Panc1 (cell line): Measurements from ENCODE around the gene MACROD2. TPM values are rescaled to one million over a fixed set of nuclear protein-coding genes. Genes with fewer than 3 reads are reported as not detected.

Experiments
- ATAC-seq: fragments of 200-7000 bp; cut with Tn5 transposase; 2 replicates; pipeline ENCODE4 v1.9.1; 2020; ENCODE audit warnings: mild to moderate bottlenecking, moderate library complexity
- BruUV-seq: library from RNA; stranded (reverse); fragments of 400-500 nt; replicated peaks from 2 replicates; lab custom pipeline; 2021; lab: Mats Ljungman, UMichigan
- CTCF ChIA-PET: fragments of 300-600 bp; sonication (Branson Sonifier 250); formaldehyde crosslinking; loops from one replicate; lab custom pipeline; 2022; ENCODE audit warnings: antibody characterized with exemption; lab: Charles Lee
- POLR2A ChIA-PET: fragments of 300-600 bp; sonication (Branson Sonifier 250); formaldehyde crosslinking; loops from one replicate; lab custom pipeline; 2022; ENCODE audit warnings: antibody characterized with exemption; lab: Charles Lee
- DNase-seq: peaks from one replicate; pipeline ENCODE4 v3.0.0-alpha.2; 2010; ENCODE audit warnings: low read depth, low spot score
- H3K27ac ChIP-seq: 2 replicates; pipeline ENCODE4 v1.5.1; 2011; ENCODE audit warnings: mild to moderate bottlenecking, low read length, inconsistent platforms
- H3K27me3 ChIP-seq: fragments of 200-500 bp; sonication (Bioruptor generic); 2 replicates; pipeline ENCODE4 v1.6.0; 2014; ENCODE audit warnings: low read length, inconsistent platforms; ENCODE audit not compliant: control insufficient read depth, insufficient read depth
- H3K36me3 ChIP-seq: fragments of 200-500 bp; sonication (Bioruptor generic); 2 replicates; pipeline ENCODE4 v1.5.1; 2014; ENCODE audit warnings: inconsistent platforms, mild to moderate bottlenecking, low read length, moderate library complexity; ENCODE audit not compliant: control insufficient read depth, insufficient read depth
- H3K4me1 ChIP-seq: 2 replicates; pipeline ENCODE4 v1.5.1; 2011; ENCODE audit warnings: inconsistent platforms, mild to moderate bottlenecking, low read length, moderate library complexity; ENCODE audit not compliant: control insufficient read depth, insufficient read depth
- H3K4me3 ChIP-seq, 2 experiments: 2 replicates each; pipeline ENCODE4 v1.5.1; 2011 to 2012; ENCODE audit warnings: low read depth in 2 of 2, low read length in 2 of 2, mild to moderate bottlenecking in 2 of 2, inconsistent platforms in 1 of 2, moderate library complexity in 1 of 2
- H3K9me3 ChIP-seq: fragments of 200-500 bp; sonication (Bioruptor generic); 2 replicates; pipeline ENCODE4 v1.5.1; 2014; ENCODE audit warnings: low read depth, mild to moderate bottlenecking, inconsistent platforms, low read length, moderate library complexity; ENCODE audit not compliant: control insufficient read depth, insufficient read depth
- POLR2AphosphoS5 ChIP-seq: IDR thresholded peaks from 2 replicates; pipeline ENCODE4 v1.6.1; 2012; ENCODE audit warnings: mild to moderate bottlenecking, low read depth, low read length, moderate library complexity
- SIN3A ChIP-seq: IDR thresholded peaks from 2 replicates; pipeline ENCODE4 v1.6.1; 2012; ENCODE audit warnings: low read depth, mild to moderate bottlenecking, low read length, moderate library complexity, borderline replicate concordance; ENCODE audit not compliant: insufficient read depth
- TCF7L2 ChIP-seq: IDR thresholded peaks from 2 replicates; pipeline ENCODE4 v1.6.1; 2011; ENCODE audit warnings: mild to moderate bottlenecking, low read depth, low read length, inconsistent platforms
- in situ Hi-C: cut with HindIII; loops from 2 replicates; pipeline ENCODE4 v1.10.0; 2016; ENCODE audit warnings: low sequenced_read_pairs, low pct_unique_long_range_greater_than_20kb
- intact Hi-C: fragments of 100-400 bp; cut with micrococcal nuclease; formaldehyde crosslinking; loops from one replicate; pipeline ENCODE4 v1.10.0; 2022; ENCODE audit not compliant: unreplicated experiment
- total RNA-seq: library from RNA; stranded (reverse); gene quantifications from one replicate; pipeline ENCODE4 v1.2.1, GENCODE V29; 2021; ENCODE audit not compliant: unreplicated experiment
- TF ChIP-seq, protein P1 (sequence below), 2 experiments: IDR thresholded peaks; 2 replicates each; pipeline ENCODE4 v1.6.1; 2011 to 2012; ENCODE audit warnings: low read depth in 2 of 2, control low read depth in 1 of 2, low read length in 1 of 2, mild to moderate bottlenecking in 1 of 2, moderate library complexity in 1 of 2; ENCODE audit not compliant: insufficient read depth in 1 of 2
- TF ChIP-seq, protein P2 (sequence below): fragments of 450-650 bp; IDR thresholded peaks from 2 replicates; pipeline ENCODE4 v1.5.1; 2017; ENCODE audit warnings: mild to moderate bottlenecking

Gene MACROD2
- total RNA-seq, 1 experiment from 2014 or later: 1.2 TPM

DNA sequence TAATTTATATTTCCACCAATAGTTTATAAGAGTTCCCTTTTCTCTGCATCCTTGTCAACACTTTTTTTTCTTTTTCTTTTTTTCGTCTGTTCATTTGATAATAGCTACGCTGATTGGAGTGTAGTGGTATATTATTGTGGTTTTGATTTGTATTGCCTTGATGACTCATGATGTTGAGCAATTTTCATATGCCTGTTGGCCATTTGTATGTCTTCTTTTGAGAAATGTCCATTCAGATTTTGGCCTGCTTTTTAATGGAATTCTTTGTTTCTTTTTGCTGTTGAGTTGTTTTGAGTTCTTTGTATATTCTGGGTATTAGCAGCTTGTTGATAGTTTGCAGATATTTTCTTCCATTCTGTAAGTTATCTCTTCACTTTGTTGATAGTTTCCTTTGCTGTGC, 1804.6 kb downstream of the MACROD2 start:
- no TSS peak for BruUV-seq
- DNase-seq: no peak
- intact Hi-C loops (no loop called here), in situ Hi-C loops (no loop called here)
- no peaks in the 10 kb centered on the region for H3K9me3 ChIP-seq
- H3K4me1 ChIP-seq: no peaks in the 10 kb centered on the region
- ATAC-seq: no peak
- TF ChIP-seq TCF7L2: no peak
- TF ChIP-seq, protein P1, sequence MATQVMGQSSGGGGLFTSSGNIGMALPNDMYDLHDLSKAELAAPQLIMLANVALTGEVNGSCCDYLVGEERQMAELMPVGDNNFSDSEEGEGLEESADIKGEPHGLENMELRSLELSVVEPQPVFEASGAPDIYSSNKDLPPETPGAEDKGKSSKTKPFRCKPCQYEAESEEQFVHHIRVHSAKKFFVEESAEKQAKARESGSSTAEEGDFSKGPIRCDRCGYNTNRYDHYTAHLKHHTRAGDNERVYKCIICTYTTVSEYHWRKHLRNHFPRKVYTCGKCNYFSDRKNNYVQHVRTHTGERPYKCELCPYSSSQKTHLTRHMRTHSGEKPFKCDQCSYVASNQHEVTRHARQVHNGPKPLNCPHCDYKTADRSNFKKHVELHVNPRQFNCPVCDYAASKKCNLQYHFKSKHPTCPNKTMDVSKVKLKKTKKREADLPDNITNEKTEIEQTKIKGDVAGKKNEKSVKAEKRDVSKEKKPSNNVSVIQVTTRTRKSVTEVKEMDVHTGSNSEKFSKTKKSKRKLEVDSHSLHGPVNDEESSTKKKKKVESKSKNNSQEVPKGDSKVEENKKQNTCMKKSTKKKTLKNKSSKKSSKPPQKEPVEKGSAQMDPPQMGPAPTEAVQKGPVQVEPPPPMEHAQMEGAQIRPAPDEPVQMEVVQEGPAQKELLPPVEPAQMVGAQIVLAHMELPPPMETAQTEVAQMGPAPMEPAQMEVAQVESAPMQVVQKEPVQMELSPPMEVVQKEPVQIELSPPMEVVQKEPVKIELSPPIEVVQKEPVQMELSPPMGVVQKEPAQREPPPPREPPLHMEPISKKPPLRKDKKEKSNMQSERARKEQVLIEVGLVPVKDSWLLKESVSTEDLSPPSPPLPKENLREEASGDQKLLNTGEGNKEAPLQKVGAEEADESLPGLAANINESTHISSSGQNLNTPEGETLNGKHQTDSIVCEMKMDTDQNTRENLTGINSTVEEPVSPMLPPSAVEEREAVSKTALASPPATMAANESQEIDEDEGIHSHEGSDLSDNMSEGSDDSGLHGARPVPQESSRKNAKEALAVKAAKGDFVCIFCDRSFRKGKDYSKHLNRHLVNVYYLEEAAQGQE (IDR thresholded peaks at IDR 0.05; ENCODE audit: insufficient read depth in 1 of 2, low read depth in 2 of 2, low read length in 1 of 2): no peak
- TF ChIP-seq, protein P2, sequence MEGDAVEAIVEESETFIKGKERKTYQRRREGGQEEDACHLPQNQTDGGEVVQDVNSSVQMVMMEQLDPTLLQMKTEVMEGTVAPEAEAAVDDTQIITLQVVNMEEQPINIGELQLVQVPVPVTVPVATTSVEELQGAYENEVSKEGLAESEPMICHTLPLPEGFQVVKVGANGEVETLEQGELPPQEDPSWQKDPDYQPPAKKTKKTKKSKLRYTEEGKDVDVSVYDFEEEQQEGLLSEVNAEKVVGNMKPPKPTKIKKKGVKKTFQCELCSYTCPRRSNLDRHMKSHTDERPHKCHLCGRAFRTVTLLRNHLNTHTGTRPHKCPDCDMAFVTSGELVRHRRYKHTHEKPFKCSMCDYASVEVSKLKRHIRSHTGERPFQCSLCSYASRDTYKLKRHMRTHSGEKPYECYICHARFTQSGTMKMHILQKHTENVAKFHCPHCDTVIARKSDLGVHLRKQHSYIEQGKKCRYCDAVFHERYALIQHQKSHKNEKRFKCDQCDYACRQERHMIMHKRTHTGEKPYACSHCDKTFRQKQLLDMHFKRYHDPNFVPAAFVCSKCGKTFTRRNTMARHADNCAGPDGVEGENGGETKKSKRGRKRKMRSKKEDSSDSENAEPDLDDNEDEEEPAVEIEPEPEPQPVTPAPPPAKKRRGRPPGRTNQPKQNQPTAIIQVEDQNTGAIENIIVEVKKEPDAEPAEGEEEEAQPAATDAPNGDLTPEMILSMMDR: no peak
- no peak for TF ChIP-seq POLR2AphosphoS5
- ChIA-PET POLR2A (interaction anchor here (0.6 kb wide), 1 partner anchor 39 kb away, joined by 3 read pairs; no protein-coding TSS in a partner anchor), CTCF (no interaction called here)
- no peaks in the 10 kb centered on the region for H3K27me3 ChIP-seq
- H3K4me3 ChIP-seq: no peak overlapping the region
- H3K27ac ChIP-seq: no peak overlapping the region
- H3K36me3 ChIP-seq: no peaks in the 10 kb centered on the region

DNA sequence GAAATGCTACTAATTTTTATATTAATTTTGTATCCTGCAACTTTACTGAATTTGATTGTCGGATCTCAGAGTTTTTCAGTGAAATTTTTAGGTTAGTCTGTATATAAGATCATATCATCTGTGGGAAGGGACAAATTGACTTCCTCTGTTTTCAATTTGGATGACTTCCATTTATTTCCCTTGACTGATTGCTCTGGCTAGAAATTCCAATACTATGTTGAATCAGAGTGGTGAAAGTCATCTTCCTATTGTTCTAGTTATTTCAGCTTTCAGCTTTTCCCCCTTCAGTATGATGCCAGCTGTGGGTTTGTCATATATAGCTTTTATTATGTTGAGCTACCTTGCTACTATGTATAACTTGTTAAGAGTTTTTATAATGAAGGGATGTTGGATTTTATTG, 1806.7 kb downstream of the MACROD2 start:
- Histone ChIP-seq H3K36me3 (no peaks in the 10 kb centered on the region), H3K9me3 (no peaks in the 10 kb centered on the region), H3K27ac (no peak overlapping the region), H3K4me3 (no peak overlapping the region), H3K4me1 (no peaks in the 10 kb centered on the region), H3K27me3 (no peaks in the 10 kb centered on the region)
- no TSS peak for BruUV-seq
- POLR2A ChIA-PET: no interaction called here
- in situ Hi-C loops: no loop called here
- DNase-seq (no peak), ATAC-seq (no peak)
- TF ChIP-seq TCF7L2: no peak
- TF ChIP-seq SIN3A: no peak
- TF ChIP-seq, protein P1 (IDR thresholded peaks at IDR 0.05; ENCODE audit: insufficient read depth in 1 of 2, low read depth in 2 of 2, low read length in 1 of 2): no peak
- no peak for TF ChIP-seq POLR2AphosphoS5
- TF ChIP-seq, protein P2: no peak
- CTCF ChIA-PET: no interaction called here
- intact Hi-C loops: no loop called here
